IMR-90 (cell line): ENCODE measurements around the gene PROB1. TPM values are rescaled to one million over a fixed set of nuclear protein-coding genes. Genes with fewer than 3 reads are reported as not detected.
"Not testable (repeated sequence)": the region's sequence is repeated elsewhere in the genome, so short reads cannot be mapped to it uniquely, and the experiment has no call there.

Source experiments
- ATAC-seq: fragments of 200-7000 bp; cut with Tn5 transposase; 2 replicates; pipeline ENCODE4 v1.9.1; 2020; ENCODE audit warnings: low read depth, mild to moderate bottlenecking, moderate library complexity
- BruUV-seq: library from RNA; stranded (reverse); fragments of 400-500 nt; replicated peaks from 2 replicates; lab custom pipeline; 2021; lab: Mats Ljungman, UMichigan
- CTCF ChIA-PET: fragments of 300-600 bp; formaldehyde crosslinking; extraction: SDS; loops from one replicate; lab custom pipeline; 2021; ENCODE audit warnings: antibody characterized with exemption; lab: Yijun Ruan, JAX
- POLR2A ChIA-PET: fragments of 300-600 bp; sonication (Branson Sonifier 250); formaldehyde crosslinking; loops from one replicate; lab custom pipeline; 2022; ENCODE audit warnings: antibody characterized with exemption; ENCODE audit not compliant: unreplicated experiment; lab: Charles Lee
- DNase-seq: peaks from one replicate; pipeline ENCODE4 v3.0.0; 2013
- H2AFZ ChIP-seq: replicated peaks from 2 replicates; pipeline ENCODE3; 2013; ENCODE audit warnings: low read length, mild to moderate bottlenecking; ENCODE audit not compliant: poor library complexity
- H2AK5ac ChIP-seq: 2 replicates; pipeline ENCODE4 v1.6.1; 2013; ENCODE audit warnings: low read depth, low read length, inconsistent platforms
- H2AK9ac ChIP-seq: replicated peaks from 2 replicates; pipeline ENCODE3; 2013; ENCODE audit warnings: mild to moderate bottlenecking, low read depth, low read length, moderate library complexity; ENCODE audit not compliant: poor library complexity
- H2BK120ac ChIP-seq: 2 replicates; pipeline ENCODE4 v1.6.1; 2013; ENCODE audit warnings: low read depth, low read length, inconsistent platforms
- H2BK15ac ChIP-seq: 3 replicates; pipeline ENCODE4 v1.6.1; 2013; ENCODE audit warnings: low read depth, low read length, inconsistent platforms
- H2BK20ac ChIP-seq: 2 replicates; pipeline ENCODE4 v1.6.1; 2013; ENCODE audit warnings: low read depth, mild to moderate bottlenecking, inconsistent platforms, low read length, moderate library complexity
- H2BK5ac ChIP-seq: 2 replicates; pipeline ENCODE4 v1.6.1; 2013; ENCODE audit warnings: mild to moderate bottlenecking, low read depth, low read length, inconsistent platforms; ENCODE audit not compliant: poor library complexity, severe bottlenecking
- H3K14ac ChIP-seq: replicated peaks from 2 replicates; pipeline ENCODE4 v1.6.1; 2013; ENCODE audit warnings: low read depth, low read length, inconsistent platforms
- H3K18ac ChIP-seq: 2 replicates; pipeline ENCODE4 v1.6.1; 2013; ENCODE audit warnings: low read depth, low read length, control low read depth
- H3K23ac ChIP-seq: 2 replicates; pipeline ENCODE4 v1.6.1; 2013; ENCODE audit warnings: low read depth, low read length, inconsistent platforms
- H3K27ac ChIP-seq: 2 replicates; pipeline ENCODE4 v1.5.1; 2013; ENCODE audit warnings: mild to moderate bottlenecking, control low read depth, low read length; ENCODE audit not compliant: insufficient read depth
- H3K27me3 ChIP-seq: 2 replicates; pipeline ENCODE4 v1.6.1; 2013; ENCODE audit warnings: low read length; ENCODE audit not compliant: control insufficient read depth, insufficient read depth
- H3K36me3 ChIP-seq: 2 replicates; pipeline ENCODE4 v1.6.1; 2013; ENCODE audit warnings: low read length, mixed read lengths; ENCODE audit not compliant: control insufficient read depth, insufficient read depth
- H3K4ac ChIP-seq: 2 replicates; pipeline ENCODE4 v1.6.1; 2013; ENCODE audit warnings: low read depth, low read length, inconsistent platforms
- H3K4me1 ChIP-seq: 2 replicates; pipeline ENCODE4 v1.6.1; 2013; ENCODE audit warnings: low read length, mixed read lengths; ENCODE audit not compliant: control insufficient read depth, insufficient read depth
- H3K4me2 ChIP-seq: 2 replicates; pipeline ENCODE4 v1.6.1; 2013; ENCODE audit warnings: low read depth, mild to moderate bottlenecking, control low read depth, low read length, moderate library complexity
- H3K4me3 ChIP-seq: 2 replicates; pipeline ENCODE4 v1.5.1; 2013; ENCODE audit warnings: low read depth, mild to moderate bottlenecking, control low read depth, low read length, moderate library complexity; ENCODE audit not compliant: insufficient read depth
- H3K56ac ChIP-seq: 2 replicates; pipeline ENCODE4 v1.6.1; 2013; ENCODE audit warnings: low read length, inconsistent platforms; ENCODE audit not compliant: insufficient read depth; ENCODE audit errors: extremely low read depth
- H3K79me1 ChIP-seq, 2 experiments: 2 replicates each; pipeline ENCODE4 v1.6.1; 2013; ENCODE audit warnings: low read length in 2 of 2, inconsistent platforms in 1 of 2, low read depth in 1 of 2
- H3K9ac ChIP-seq: 2 replicates; pipeline ENCODE4 v1.6.1; 2013; ENCODE audit warnings: low read depth, low read length, control low read depth
- H3K9me1 ChIP-seq: 2 replicates; pipeline ENCODE4 v1.6.1; 2013; ENCODE audit warnings: low read length, inconsistent platforms; ENCODE audit not compliant: insufficient read depth
- H3K9me3 ChIP-seq: 2 replicates; pipeline ENCODE4 v1.6.1; 2013; ENCODE audit warnings: low read length; ENCODE audit not compliant: control insufficient read depth, insufficient read depth
- H4K20me1 ChIP-seq: 2 replicates; pipeline ENCODE4 v1.6.1; 2013; ENCODE audit warnings: low read length, inconsistent platforms; ENCODE audit not compliant: insufficient read depth
- H4K5ac ChIP-seq: 2 replicates; pipeline ENCODE4 v1.6.1; 2013; ENCODE audit warnings: mild to moderate bottlenecking, low read depth, low read length, control low read depth
- H4K8ac ChIP-seq, 2 experiments: 2 replicates each; pipeline ENCODE4 v1.6.1; 2013; ENCODE audit warnings: low read depth in 2 of 2, low read length in 2 of 2, control low read depth in 1 of 2, inconsistent platforms in 1 of 2
- H4K91ac ChIP-seq: 2 replicates; pipeline ENCODE4 v1.6.1; 2013; ENCODE audit warnings: low read depth, low read length, inconsistent platforms; ENCODE audit not compliant: insufficient read depth
- WGBS, 2 experiments: methylation state at CpG; one replicate each; pipeline versions ENCODE4 v1.1.5 to v1.1.7; 2013; ENCODE audit warnings: missing lambda C conversion rate in 2 of 2; ENCODE audit not compliant: insufficient read length in 1 of 2; ENCODE audit errors: extremely low coverage in 2 of 2; 5-methylcytosine and 5-hydroxymethylcytosine counted together
- dilution Hi-C: fragments of 300-500 bp; cut with HindIII; formaldehyde crosslinking; loops from one replicate; pipeline ENCODE4 v1.14.3; 2018; ENCODE audit warnings: low sequenced_read_pairs; ENCODE audit not compliant: unreplicated experiment
- in situ Hi-C: fragments of 300-500 bp; cut with MboI; formaldehyde crosslinking; loops from 3 replicates; pipeline ENCODE4 v1.14.3; 2019; ENCODE audit warnings: low sequenced_read_pairs, inconsistent platforms, mixed read lengths
- intact Hi-C: fragments of 100-400 bp; cut with micrococcal nuclease; formaldehyde crosslinking; loops from 2 replicates; pipeline ENCODE4 v1.10.0; 2022
- polyA plus RNA-seq, 3 experiments: library from polyadenylated mRNA; depleted of rRNA; stranded (reverse); fragments of >200 nt; gene quantifications; 2 replicates each; pipeline ENCODE4 v1.2.3, GENCODE V29; 2012; ENCODE audit warnings: low replicate concordance in 1 of 3
- total RNA-seq: library from RNA; depleted of rRNA; stranded (reverse); fragments of >200 nt; gene quantifications from 2 replicates; pipeline ENCODE4 v1.2.3, GENCODE V29; 2012

The PROB1 gene
- total and polyA plus RNA-seq, 2 of the 4 experiments (the other 2 are of a cell fraction), result under 0.01 to 0.38 TPM

DNA sequence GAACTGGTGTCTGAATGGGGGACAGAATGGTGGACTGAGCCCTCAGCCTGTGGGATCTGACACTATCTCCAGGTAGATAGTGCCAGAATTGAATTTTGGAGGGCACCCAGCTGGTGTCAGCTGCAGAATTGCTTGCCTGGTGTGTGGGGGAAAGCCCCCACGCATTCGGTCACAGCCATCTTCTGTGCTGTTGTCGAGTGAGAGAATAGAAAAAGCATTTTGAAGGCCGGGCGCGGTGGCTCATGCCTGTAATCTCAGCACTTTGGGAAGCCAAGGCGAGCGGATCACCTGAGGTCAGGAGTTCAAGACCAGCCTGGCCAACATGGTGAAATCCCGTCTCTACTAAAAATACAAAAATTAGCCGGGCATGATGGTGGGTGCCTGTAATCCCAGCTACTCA, 7.9 kb downstream of the PROB1 start:
- H3K36me3 ChIP-seq, H2AK9ac ChIP-seq, H3K9ac ChIP-seq, H3K27me3 ChIP-seq, H3K27ac ChIP-seq, H2AFZ ChIP-seq, H3K4me2 ChIP-seq, H4K20me1 ChIP-seq, H4K8ac ChIP-seq, H3K14ac ChIP-seq, H3K79me1 ChIP-seq, H3K56ac ChIP-seq, ATAC-seq, H4K5ac ChIP-seq, H3K9me1 ChIP-seq, dilution Hi-C loops, H2BK5ac ChIP-seq, H2AK5ac ChIP-seq, H3K4ac ChIP-seq, H3K9me3 ChIP-seq, H2BK120ac ChIP-seq, H2BK20ac ChIP-seq, in situ Hi-C loops, intact Hi-C loops, H2BK15ac ChIP-seq, H3K4me3 ChIP-seq, H4K91ac ChIP-seq, H3K18ac ChIP-seq, POLR2A ChIA-PET, H3K23ac ChIP-seq, DNase-seq, BruUV-seq, H3K4me1 ChIP-seq: not testable (repeated sequence)
- 90% methylated on average over 2 of the region's 10 CpGs; no CpG with 5 or more reads in 1 of the 2 experiments for WGBS, 2 experiments
- CTCF ChIA-PET, result interaction anchor here (1.0 kb wide), 1 partner anchor 36 kb away, joined by 4 read pairs; no protein-coding TSS in a partner anchor
